HepG2 (cell line): Measurements from ENCODE around the gene DAB2IP. TPM values are rescaled to one million over a fixed set of nuclear protein-coding genes. Genes with fewer than 3 reads are reported as not detected.

ENCODE experiments used
- DMAP1 ChIP-seq: IDR thresholded peaks from 2 replicates; pipeline ENCODE4 v1.6.1; 2016
- DR1 ChIP-seq: sonication (generic); formaldehyde crosslinking; IDR thresholded peaks from 2 replicates; pipeline ENCODE4 v1.8.0; 2021; ENCODE audit warnings: mild to moderate bottlenecking, missing genetic modification reagents, inconsistent platforms
- GATA4 ChIP-seq: sonication (generic); IDR thresholded peaks from 2 replicates; pipeline ENCODE4 v1.6.1; 2016; ENCODE audit warnings: antibody characterized with exemption, low read depth, borderline replicate concordance
- HDAC2 ChIP-seq: sonication (generic); formaldehyde crosslinking; IDR thresholded peaks from 2 replicates; pipeline ENCODE4 v1.4.0; 2020; ENCODE audit warnings: missing genetic modification reagents
- HHEX ChIP-seq: IDR thresholded peaks from 2 replicates; pipeline ENCODE4 v1.6.1; 2016; ENCODE audit warnings: control low read depth
- HINFP ChIP-seq: sonication (generic); formaldehyde crosslinking; IDR thresholded peaks from 2 replicates; pipeline ENCODE4 v1.4.0; 2020; ENCODE audit warnings: low read depth, mild to moderate bottlenecking, missing genetic modification reagents
- HNRNPUL1 ChIP-seq: fragments of 200-400 bp; formaldehyde crosslinking; IDR thresholded peaks from 2 replicates; pipeline ENCODE4 v1.6.1; 2017; ENCODE audit warnings: low read depth, mild to moderate bottlenecking, low read length, moderate library complexity
- HOXA5 ChIP-seq: sonication (generic); formaldehyde crosslinking; IDR thresholded peaks from 2 replicates; pipeline ENCODE4 v1.4.0; 2020; ENCODE audit warnings: missing genetic modification reagents
- KAT2B ChIP-seq: fragments of 150-350 bp; IDR thresholded peaks from 2 replicates; pipeline ENCODE4 v1.6.1; 2014; ENCODE audit warnings: low read depth, low read length, borderline replicate concordance
- NCOA2 ChIP-seq: sonication (generic); formaldehyde crosslinking; IDR thresholded peaks from 2 replicates; pipeline ENCODE4 v1.8.0; 2022; ENCODE audit warnings: inconsistent platforms
- NR2F1 ChIP-seq, 2 experiments: fragments of 450-650 bp in 1 of 2; formaldehyde crosslinking in 1 of 2; IDR thresholded peaks; 2 replicates each; pipeline versions ENCODE4 v1.5.0 to v1.6.1; 2016 to 2020; ENCODE audit warnings: mild to moderate bottlenecking in 1 of 2, missing compliant biosample characterization in 1 of 2, missing genetic modification reagents in 1 of 2, moderate library complexity in 1 of 2
- RBFOX2 ChIP-seq: fragments of 200-400 bp; formaldehyde crosslinking; IDR thresholded peaks from 2 replicates; pipeline ENCODE4 v1.6.1; 2017; ENCODE audit warnings: low read depth, mild to moderate bottlenecking, low read length
- SALL2 ChIP-seq: sonication (generic); formaldehyde crosslinking; IDR thresholded peaks from 2 replicates; pipeline ENCODE4 v1.8.1; 2023; ENCODE audit warnings: mild to moderate bottlenecking, missing genetic modification reagents, inconsistent platforms
- SMYD3 ChIP-seq: sonication (generic); formaldehyde crosslinking; IDR thresholded peaks from 2 replicates; pipeline ENCODE4 v1.8.1; 2023; ENCODE audit warnings: mild to moderate bottlenecking, missing genetic modification reagents
- YEATS4 ChIP-seq: sonication (generic); formaldehyde crosslinking; IDR thresholded peaks from 2 replicates; pipeline ENCODE4 v1.4.0; 2020; ENCODE audit warnings: missing genetic modification reagents, borderline replicate concordance
- ZBTB34 ChIP-seq: sonication (generic); formaldehyde crosslinking; IDR thresholded peaks from 2 replicates; pipeline ENCODE4 v1.8.0; 2022; ENCODE audit warnings: mild to moderate bottlenecking, missing genetic modification reagents
- ZFP37 ChIP-seq: sonication (generic); formaldehyde crosslinking; IDR thresholded peaks from 2 replicates; pipeline ENCODE4 v1.4.0; 2020; ENCODE audit warnings: missing genetic modification reagents, borderline replicate concordance
- ZGPAT ChIP-seq: IDR thresholded peaks from 2 replicates; pipeline ENCODE4 v1.6.1; 2016; ENCODE audit warnings: mild to moderate bottlenecking
- ZNF556 ChIP-seq: sonication (generic); formaldehyde crosslinking; IDR thresholded peaks from 2 replicates; pipeline ENCODE4 v1.4.0; 2020; ENCODE audit warnings: mild to moderate bottlenecking, missing genetic modification reagents, borderline replicate concordance
- polyA plus RNA-seq, 8 experiments: library from polyadenylated mRNA; depleted of rRNA in 3 of 8; stranded (reverse) in 7 of 8; unstranded in 1 of 8; fragments of >200 nt; fragmentation: Illumina TruSeq in 4 of 8; extraction: Trizol in 4 of 8; gene quantifications; 2 replicates each; pipeline versions ENCODE4 v1.2.1 to v1.2.3, GENCODE V29; 2011 to 2016; ENCODE audit warnings: low read depth in 4 of 8, missing spikeins in 1 of 8, mixed read lengths in 1 of 8; ENCODE audit not compliant: insufficient read depth in 1 of 8
- total RNA-seq, 5 experiments: library from RNA; depleted of rRNA; stranded (reverse); fragments of >200 nt; fragmentation: Illumina TruSeq; extraction: Trizol; gene quantifications; 2 replicates each; pipeline ENCODE4 v1.2.3, GENCODE V29; 2016; ENCODE audit warnings: low read depth in 1 of 5
- TF ChIP-seq, protein P1 (sequence below): sonication (generic); formaldehyde crosslinking; IDR thresholded peaks from 2 replicates; pipeline ENCODE4 v1.4.0; 2020; ENCODE audit warnings: missing genetic modification reagents

DAB2IP gene
- total and polyA plus RNA-seq, 2 of the 13 experiments (the other 11 are each of a cell fraction or from before 2014, with no cell fraction given), result 25.3 to 37.9 TPM

DNA sequence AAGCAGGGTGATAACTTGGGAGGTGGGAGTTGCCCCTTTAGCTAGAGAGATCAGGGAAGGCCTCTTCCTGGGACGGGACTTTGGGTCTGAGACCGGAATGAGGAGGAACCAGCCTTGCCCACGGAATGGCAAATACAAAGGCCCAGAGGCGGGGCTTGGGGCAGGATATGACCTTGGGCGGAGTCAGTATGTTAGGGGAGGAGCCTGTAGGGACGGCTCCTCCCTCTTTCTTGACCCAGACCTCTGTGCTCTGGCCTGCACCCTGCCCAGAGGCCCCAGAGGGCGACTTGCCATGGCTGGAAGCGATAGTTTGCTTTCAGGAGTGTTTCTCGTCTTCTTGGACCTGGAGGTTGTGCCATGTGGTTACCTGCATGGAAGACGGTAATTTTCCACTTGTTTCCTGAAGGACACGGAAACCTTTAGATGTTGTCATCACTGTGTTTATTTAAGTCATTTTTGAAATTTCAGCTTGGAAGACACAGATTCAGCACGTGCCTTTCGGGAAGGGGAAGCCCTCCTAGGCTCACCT lies 85.6 kb downstream of the DAB2IP start (continued):
- TF ChIP-seq, protein P1, sequence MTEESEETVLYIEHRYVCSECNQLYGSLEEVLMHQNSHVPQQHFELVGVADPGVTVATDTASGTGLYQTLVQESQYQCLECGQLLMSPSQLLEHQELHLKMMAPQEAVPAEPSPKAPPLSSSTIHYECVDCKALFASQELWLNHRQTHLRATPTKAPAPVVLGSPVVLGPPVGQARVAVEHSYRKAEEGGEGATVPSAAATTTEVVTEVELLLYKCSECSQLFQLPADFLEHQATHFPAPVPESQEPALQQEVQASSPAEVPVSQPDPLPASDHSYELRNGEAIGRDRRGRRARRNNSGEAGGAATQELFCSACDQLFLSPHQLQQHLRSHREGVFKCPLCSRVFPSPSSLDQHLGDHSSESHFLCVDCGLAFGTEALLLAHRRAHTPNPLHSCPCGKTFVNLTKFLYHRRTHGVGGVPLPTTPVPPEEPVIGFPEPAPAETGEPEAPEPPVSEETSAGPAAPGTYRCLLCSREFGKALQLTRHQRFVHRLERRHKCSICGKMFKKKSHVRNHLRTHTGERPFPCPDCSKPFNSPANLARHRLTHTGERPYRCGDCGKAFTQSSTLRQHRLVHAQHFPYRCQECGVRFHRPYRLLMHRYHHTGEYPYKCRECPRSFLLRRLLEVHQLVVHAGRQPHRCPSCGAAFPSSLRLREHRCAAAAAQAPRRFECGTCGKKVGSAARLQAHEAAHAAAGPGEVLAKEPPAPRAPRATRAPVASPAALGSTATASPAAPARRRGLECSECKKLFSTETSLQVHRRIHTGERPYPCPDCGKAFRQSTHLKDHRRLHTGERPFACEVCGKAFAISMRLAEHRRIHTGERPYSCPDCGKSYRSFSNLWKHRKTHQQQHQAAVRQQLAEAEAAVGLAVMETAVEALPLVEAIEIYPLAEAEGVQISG, result peak; percentile 45; the same call in 1 of the 2 replicates
- TF ChIP-seq RBFOX2 (peak; percentile 22; the same call in 1 of the 2 replicates), HINFP (CRISPR knock-in tag) (0 out of 2 replicates have a peak, but pooled peaks have one; percentile 10), ZGPAT (peak; percentile 38), ZFP37 (CRISPR knock-in tag) (0 out of 2 replicates have a peak, but pooled peaks have one; percentile 17), ZNF556 (CRISPR knock-in tag) (0 out of 2 replicates have a peak, but pooled peaks have one; percentile 23), KAT2B (no peak), SALL2 (CRISPR knock-in tag) (peak; percentile 21; the same call in 1 of the 2 replicates), YEATS4 (peak; percentile 51; the same call in 1 of the 2 replicates), GATA4 (peak; percentile 73; the same call in 1 of the 2 replicates), DMAP1 (CRISPR knock-in tag) (peak; percentile 60; the same call in 1 of the 2 replicates), ZBTB34 (CRISPR knock-in tag) (0 out of 2 replicates have a peak, but pooled peaks have one; percentile 56), SMYD3 (CRISPR knock-in tag) (0 out of 2 replicates have a peak, but pooled peaks have one; percentile 62), NR2F1 (CRISPR knock-in tag; IDR thresholded peaks at IDR 0.05) (peak; percentile 14 to 63; a peak in 1 of 4 replicates), HNRNPUL1 (no peak), HOXA5 (CRISPR knock-in tag) (peak; percentile 12; the same call in 1 of the 2 replicates), DR1 (CRISPR knock-in tag) (peak; percentile 51; the same call in 1 of the 2 replicates), HHEX (CRISPR knock-in tag) (no peak), NCOA2 (CRISPR knock-in tag) (peak; percentile 54; the same call in 1 of the 2 replicates), HDAC2 (CRISPR knock-in tag) (peak; percentile 35; the same call in 1 of the 2 replicates)
